D721Med (cell line): ENCODE measurements around the gene CTNNA3.

Experiments used
- DNase-seq: peaks from one replicate; pipeline ENCODE4 v3.0.0; 2011; ENCODE audit warnings: low spot score; ENCODE audit not compliant: insufficient read length
- FAIRE-seq: peaks from 2 replicates; lab custom pipeline; 2011; peaks lifted over from hg19 to GRCh38; lab: Jason Lieb, UNC
- TF ChIP-seq, protein P1 (sequence below): IDR thresholded peaks from 2 replicates; pipeline ENCODE4 v1.5.1; 2012; ENCODE audit warnings: mild to moderate bottlenecking, control low read depth; ENCODE audit not compliant: insufficient read depth; ENCODE audit errors: missing control alignments

Gene CTNNA3

DNA sequence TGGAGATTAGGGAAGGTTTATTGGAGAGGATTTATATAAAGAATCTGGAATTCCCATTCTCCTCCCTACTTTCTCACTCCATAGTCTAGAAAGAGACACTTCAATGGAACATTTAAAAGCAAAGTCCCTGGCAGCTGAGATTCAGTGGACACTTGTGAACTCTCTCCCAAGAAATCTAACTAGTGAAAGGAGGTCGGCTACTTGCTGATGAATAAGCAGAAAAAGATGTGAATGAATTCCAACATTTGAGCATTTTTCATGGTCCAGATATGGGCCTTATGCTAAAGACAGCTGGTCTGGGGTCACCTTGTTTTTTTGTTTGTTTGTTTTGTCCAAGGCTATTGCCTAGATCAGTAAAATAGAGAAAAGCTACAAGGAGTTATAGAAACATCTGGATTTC is 911.2 kb downstream of the CTNNA3 start:
- FAIRE-seq (no peak), DNase-seq (no peak)
- TF ChIP-seq, protein P1, sequence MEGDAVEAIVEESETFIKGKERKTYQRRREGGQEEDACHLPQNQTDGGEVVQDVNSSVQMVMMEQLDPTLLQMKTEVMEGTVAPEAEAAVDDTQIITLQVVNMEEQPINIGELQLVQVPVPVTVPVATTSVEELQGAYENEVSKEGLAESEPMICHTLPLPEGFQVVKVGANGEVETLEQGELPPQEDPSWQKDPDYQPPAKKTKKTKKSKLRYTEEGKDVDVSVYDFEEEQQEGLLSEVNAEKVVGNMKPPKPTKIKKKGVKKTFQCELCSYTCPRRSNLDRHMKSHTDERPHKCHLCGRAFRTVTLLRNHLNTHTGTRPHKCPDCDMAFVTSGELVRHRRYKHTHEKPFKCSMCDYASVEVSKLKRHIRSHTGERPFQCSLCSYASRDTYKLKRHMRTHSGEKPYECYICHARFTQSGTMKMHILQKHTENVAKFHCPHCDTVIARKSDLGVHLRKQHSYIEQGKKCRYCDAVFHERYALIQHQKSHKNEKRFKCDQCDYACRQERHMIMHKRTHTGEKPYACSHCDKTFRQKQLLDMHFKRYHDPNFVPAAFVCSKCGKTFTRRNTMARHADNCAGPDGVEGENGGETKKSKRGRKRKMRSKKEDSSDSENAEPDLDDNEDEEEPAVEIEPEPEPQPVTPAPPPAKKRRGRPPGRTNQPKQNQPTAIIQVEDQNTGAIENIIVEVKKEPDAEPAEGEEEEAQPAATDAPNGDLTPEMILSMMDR = no peak

- TF ChIP-seq, protein P1 = no peak
- no peak for FAIRE-seq
- DNase-seq = no peak
These were observed 912.7 kb downstream of the CTNNA3 start for GRCh38 chr10:66783316-66783715.

DNA sequence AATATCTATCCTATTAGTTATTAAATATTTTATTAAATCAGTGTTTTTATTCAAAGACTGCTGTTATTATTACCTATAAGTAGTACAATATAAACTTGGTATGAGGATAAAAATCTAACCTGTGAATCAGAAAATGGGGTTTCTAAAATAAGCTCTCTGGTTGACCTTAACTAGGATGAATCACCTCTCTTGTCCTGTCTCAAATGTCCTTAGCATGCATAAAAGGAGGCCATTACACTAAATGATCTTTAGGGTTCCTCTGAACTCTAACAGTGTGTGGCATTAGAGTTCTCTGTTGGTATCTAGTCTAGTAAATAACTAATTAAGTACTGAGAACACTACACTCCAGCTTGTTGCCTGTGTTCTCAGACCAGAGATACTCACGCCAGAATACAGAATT is 913.2 kb downstream of the CTNNA3 start:
- no peak for FAIRE-seq
- TF ChIP-seq, protein P1 = no peak
- no peak for DNase-seq

- FAIRE-seq (no peak), DNase-seq (no peak)
- TF ChIP-seq, protein P1 = no peak
These were observed 913.9 kb downstream of the CTNNA3 start for GRCh38 chr10:66782144-66782543.

- DNase-seq (no peak), FAIRE-seq (no peak)
- TF ChIP-seq, protein P1 = no peak
These were observed 915.2 kb downstream of the CTNNA3 start for GRCh38 chr10:66780796-66781195.

GRCh38 chr10:66778351-66778750 is 917.6 kb downstream of the CTNNA3 start:
- FAIRE-seq (no peak), DNase-seq (no peak)
- TF ChIP-seq, protein P1 = no peak

GRCh38 chr10:66777665-66778064 is 918.3 kb downstream of the CTNNA3 start:
- DNase-seq = no peak
- TF ChIP-seq, protein P1 = no peak
- no peak for FAIRE-seq
